ENCODE results near the gene UQCC5.

The UQCC5 gene

GRCh38 chr3:52509753-52510328 lies 26.6 kb upstream of the UQCC5 start:
- no peak overlapping the region for H2BK5ac ChIP-seq (ENCODE audit: low read length)
- no peak overlapping the region for H2BK15ac ChIP-seq (replicated peaks; ENCODE audit: low read depth)
- no peak overlapping the region for H2BK120ac ChIP-seq (ENCODE audit: low read depth, low read length)
- H3K79me2 ChIP-seq (ENCODE audit: control insufficient read depth, insufficient read depth, low read length), result no peaks in the 10 kb centered on the region
- H3K36me3 ChIP-seq (ENCODE audit: control insufficient read depth, insufficient read depth, low read length), result no peaks in the 10 kb centered on the region
- H3K4ac ChIP-seq (ENCODE audit: low read depth, low read length), result no peak overlapping the region
- no peak overlapping the region for H4K8ac ChIP-seq (ENCODE audit: low read depth, low read length)
- H3K56ac ChIP-seq (ENCODE audit: low read length), result no peak overlapping the region
- WGBS (ENCODE audit: extremely low coverage, insufficient coverage, low lambda C conversion rate), result no CpG with 5 or more reads among the region's 12 CpGs
- H3K4me3 ChIP-seq (ENCODE audit: low read length), result no peak overlapping the region
- no peaks in the 10 kb centered on the region for H3K79me1 ChIP-seq (ENCODE audit: low read length)
- no peaks in the 10 kb centered on the region for H3K4me1 ChIP-seq (ENCODE audit: control insufficient read depth, low read depth, low read length)
- no peak overlapping the region for H3K27ac ChIP-seq (ENCODE audit: low read depth, low read length)
- H3K27me3 ChIP-seq (ENCODE audit: insufficient read depth, low read length, poor library complexity), result no peaks in the 10 kb centered on the region
- no peak overlapping the region for H3K23ac ChIP-seq (ENCODE audit: low read length)
- no peak overlapping the region for H3K9ac ChIP-seq (ENCODE audit: low read length)
- H4K5ac ChIP-seq (ENCODE audit: low read length), result no peak overlapping the region
- no peak overlapping the region for H3K4me2 ChIP-seq (ENCODE audit: low read length)
- no peak overlapping the region for H3K18ac ChIP-seq (ENCODE audit: low read length)
- no peak overlapping the region for H2AK5ac ChIP-seq (ENCODE audit: low read length)
- DNase-seq, result no peak

DNA sequence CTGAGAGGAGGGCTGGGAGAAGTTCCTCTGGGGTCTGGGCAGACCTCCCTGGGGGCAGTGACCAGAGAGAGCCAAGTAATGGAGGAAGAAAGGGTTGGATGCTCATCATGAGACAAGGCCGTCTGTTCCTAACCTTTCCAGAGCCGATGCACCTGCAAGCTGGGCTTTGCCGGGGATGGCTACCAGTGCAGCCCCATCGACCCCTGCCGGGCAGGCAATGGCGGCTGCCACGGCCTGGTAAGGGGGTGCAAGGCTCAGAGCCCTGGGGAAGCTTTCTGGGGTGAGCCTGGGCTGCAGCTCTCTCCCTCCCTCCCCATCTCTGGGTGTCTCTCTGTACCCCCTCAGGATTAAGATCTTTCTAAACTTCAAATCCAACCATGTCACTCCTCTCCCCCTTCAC lies 24.9 kb upstream of the UQCC5 start:
- no peak for DNase-seq
- H3K4me1 ChIP-seq (ENCODE audit: control insufficient read depth, low read depth, low read length), result no peaks in the 10 kb centered on the region
- no peak overlapping the region for H2BK120ac ChIP-seq (ENCODE audit: low read depth, low read length)
- no peak overlapping the region for H3K4me2 ChIP-seq (ENCODE audit: low read length)
- no peak overlapping the region for H3K27ac ChIP-seq (ENCODE audit: low read depth, low read length)
- H3K56ac ChIP-seq (ENCODE audit: low read length), result no peak overlapping the region
- no peaks in the 10 kb centered on the region for H3K36me3 ChIP-seq (ENCODE audit: control insufficient read depth, insufficient read depth, low read length)
- no peaks in the 10 kb centered on the region for H3K27me3 ChIP-seq (ENCODE audit: insufficient read depth, low read length, poor library complexity)
- no peak overlapping the region for H3K18ac ChIP-seq (ENCODE audit: low read length)
- H4K8ac ChIP-seq (ENCODE audit: low read depth, low read length), result no peak overlapping the region
- H2BK5ac ChIP-seq (ENCODE audit: low read length), result no peak overlapping the region
- H3K4me3 ChIP-seq (ENCODE audit: low read length), result no peak overlapping the region
- no peak overlapping the region for H4K5ac ChIP-seq (ENCODE audit: low read length)
- H3K23ac ChIP-seq (ENCODE audit: low read length), result no peak overlapping the region
- no peaks in the 10 kb centered on the region for H3K79me1 ChIP-seq (ENCODE audit: low read length)
- WGBS (ENCODE audit: extremely low coverage, insufficient coverage, low lambda C conversion rate), result no CpG with 5 or more reads among the region's 7 CpGs
- H2AK5ac ChIP-seq (ENCODE audit: low read length), result no peak overlapping the region
- no peak overlapping the region for H2BK15ac ChIP-seq (replicated peaks; ENCODE audit: low read depth)
- H3K79me2 ChIP-seq (ENCODE audit: control insufficient read depth, insufficient read depth, low read length), result no peaks in the 10 kb centered on the region
- H3K9ac ChIP-seq (ENCODE audit: low read length), result no peak overlapping the region
- no peak overlapping the region for H3K4ac ChIP-seq (ENCODE audit: low read depth, low read length)

GRCh38 chr3:52512105-52512504 lies 24.3 kb upstream of the UQCC5 start:
- H2BK5ac ChIP-seq (ENCODE audit: low read length), result no peak overlapping the region
- no peaks in the 10 kb centered on the region for H3K27me3 ChIP-seq (ENCODE audit: insufficient read depth, low read length, poor library complexity)
- no peak overlapping the region for H3K4ac ChIP-seq (ENCODE audit: low read depth, low read length)
- DNase-seq, result no peak
- H4K8ac ChIP-seq (ENCODE audit: low read depth, low read length), result no peak overlapping the region
- H3K4me2 ChIP-seq (ENCODE audit: low read length), result no peak overlapping the region
- H2BK15ac ChIP-seq (replicated peaks; ENCODE audit: low read depth), result no peak overlapping the region
- H3K18ac ChIP-seq (ENCODE audit: low read length), result no peak overlapping the region
- H3K79me2 ChIP-seq (ENCODE audit: control insufficient read depth, insufficient read depth, low read length), result no peaks in the 10 kb centered on the region
- H3K27ac ChIP-seq (ENCODE audit: low read depth, low read length), result no peak overlapping the region
- no peak overlapping the region for H2AK5ac ChIP-seq (ENCODE audit: low read length)
- no peaks in the 10 kb centered on the region for H3K79me1 ChIP-seq (ENCODE audit: low read length)
- H3K4me3 ChIP-seq (ENCODE audit: low read length), result no peak overlapping the region
- no CpG with 5 or more reads among the region's 8 CpGs for WGBS (ENCODE audit: extremely low coverage, insufficient coverage, low lambda C conversion rate)
- no peak overlapping the region for H3K56ac ChIP-seq (ENCODE audit: low read length)
- H4K5ac ChIP-seq (ENCODE audit: low read length), result no peak overlapping the region
- H3K9ac ChIP-seq (ENCODE audit: low read length), result no peak overlapping the region
- H3K4me1 ChIP-seq (ENCODE audit: control insufficient read depth, low read depth, low read length), result no peaks in the 10 kb centered on the region
- no peak overlapping the region for H3K23ac ChIP-seq (ENCODE audit: low read length)
- H2BK120ac ChIP-seq (ENCODE audit: low read depth, low read length), result no peak overlapping the region
- no peaks in the 10 kb centered on the region for H3K36me3 ChIP-seq (ENCODE audit: control insufficient read depth, insufficient read depth, low read length)

DNA sequence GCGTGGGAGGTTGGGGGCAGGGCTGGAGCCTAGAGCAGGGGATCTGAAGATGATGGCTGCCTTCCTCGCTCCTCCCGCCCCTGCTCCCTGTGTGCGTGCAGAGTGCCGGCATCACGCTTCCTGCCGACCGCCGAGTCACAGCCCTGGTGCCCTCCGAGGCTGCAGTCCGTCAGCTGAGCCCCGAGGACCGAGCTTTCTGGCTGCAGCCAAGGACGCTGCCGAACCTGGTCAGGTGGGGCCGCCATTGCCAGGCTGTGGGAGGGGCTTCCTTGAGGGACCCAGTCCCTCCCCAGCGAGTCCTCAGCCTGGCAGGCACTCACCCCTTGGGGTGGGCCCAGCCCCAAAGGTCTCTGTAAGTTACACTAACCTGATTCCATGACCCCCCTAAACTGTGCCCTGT lies 23.7 kb upstream of the UQCC5 start:
- no peak for DNase-seq
- no peak overlapping the region for H2BK15ac ChIP-seq (replicated peaks; ENCODE audit: low read depth)

GRCh38 chr3:52513281-52513680 lies 23.1 kb upstream of the UQCC5 start:
- no peak overlapping the region for H2BK5ac ChIP-seq (ENCODE audit: low read length)
- no peaks in the 10 kb centered on the region for H3K79me1 ChIP-seq (ENCODE audit: low read length)
- H2BK15ac ChIP-seq (replicated peaks; ENCODE audit: low read depth), result no peak overlapping the region
- H3K9ac ChIP-seq (ENCODE audit: low read length), result no peak overlapping the region
- DNase-seq, result no peak
- H3K18ac ChIP-seq (ENCODE audit: low read length), result no peak overlapping the region
- H3K4ac ChIP-seq (ENCODE audit: low read depth, low read length), result no peak overlapping the region
- no peaks in the 10 kb centered on the region for H3K27me3 ChIP-seq (ENCODE audit: insufficient read depth, low read length, poor library complexity)
- H4K8ac ChIP-seq (ENCODE audit: low read depth, low read length), result no peak overlapping the region
- H3K27ac ChIP-seq (ENCODE audit: low read depth, low read length), result no peak overlapping the region
- no peaks in the 10 kb centered on the region for H3K79me2 ChIP-seq (ENCODE audit: control insufficient read depth, insufficient read depth, low read length)
- H3K23ac ChIP-seq (ENCODE audit: low read length), result no peak overlapping the region
- H2BK120ac ChIP-seq (ENCODE audit: low read depth, low read length), result no peak overlapping the region
- no peaks in the 10 kb centered on the region for H3K36me3 ChIP-seq (ENCODE audit: control insufficient read depth, insufficient read depth, low read length)
- no peak overlapping the region for H3K4me2 ChIP-seq (ENCODE audit: low read length)
- no peak overlapping the region for H2AK5ac ChIP-seq (ENCODE audit: low read length)
- no peak overlapping the region for H4K5ac ChIP-seq (ENCODE audit: low read length)
- no peak overlapping the region for H3K56ac ChIP-seq (ENCODE audit: low read length)
- H3K4me3 ChIP-seq (ENCODE audit: low read length), result no peak overlapping the region
- H3K4me1 ChIP-seq (ENCODE audit: control insufficient read depth, low read depth, low read length), result no peaks in the 10 kb centered on the region
- WGBS (ENCODE audit: extremely low coverage, insufficient coverage, low lambda C conversion rate), result no CpG with 5 or more reads among the region's 7 CpGs

More for the DNA sequence above, 23.7 kb upstream of the UQCC5 start:
- Histone ChIP-seq H3K79me1 (ENCODE audit: low read length) (no peaks in the 10 kb centered on the region), H3K27ac (ENCODE audit: low read depth, low read length) (no peak overlapping the region), H2AK5ac (ENCODE audit: low read length) (no peak overlapping the region), H4K8ac (ENCODE audit: low read depth, low read length) (no peak overlapping the region), H3K27me3 (ENCODE audit: insufficient read depth, low read length, poor library complexity) (no peaks in the 10 kb centered on the region), H3K18ac (ENCODE audit: low read length) (no peak overlapping the region), H4K5ac (ENCODE audit: low read length) (no peak overlapping the region), H2BK5ac (ENCODE audit: low read length) (no peak overlapping the region), H3K4me2 (ENCODE audit: low read length) (no peak overlapping the region), H3K9ac (ENCODE audit: low read length) (no peak overlapping the region), H3K4me1 (ENCODE audit: control insufficient read depth, low read depth, low read length) (no peaks in the 10 kb centered on the region), H3K79me2 (ENCODE audit: control insufficient read depth, insufficient read depth, low read length) (no peaks in the 10 kb centered on the region), H3K4ac (ENCODE audit: low read depth, low read length) (no peak overlapping the region), H3K4me3 (ENCODE audit: low read length) (no peak overlapping the region), H3K23ac (ENCODE audit: low read length) (no peak overlapping the region), H3K36me3 (ENCODE audit: control insufficient read depth, insufficient read depth, low read length) (no peaks in the 10 kb centered on the region), H3K56ac (ENCODE audit: low read length) (no peak overlapping the region), H2BK120ac (ENCODE audit: low read depth, low read length) (no peak overlapping the region)
- no CpG with 5 or more reads among the region's 17 CpGs for WGBS (ENCODE audit: extremely low coverage, insufficient coverage, low lambda C conversion rate)

- Histone ChIP-seq H3K4ac (ENCODE audit: low read depth, low read length) (no peak overlapping the region), H2BK15ac (replicated peaks; ENCODE audit: low read depth) (no peak overlapping the region), H3K23ac (ENCODE audit: low read length) (no peak overlapping the region), H4K8ac (ENCODE audit: low read depth, low read length) (no peak overlapping the region), H3K4me2 (ENCODE audit: low read length) (no peak overlapping the region), H2BK120ac (ENCODE audit: low read depth, low read length) (no peak overlapping the region), H3K56ac (ENCODE audit: low read length) (no peak overlapping the region), H2AK5ac (ENCODE audit: low read length) (no peak overlapping the region), H3K36me3 (ENCODE audit: control insufficient read depth, insufficient read depth, low read length) (no peaks in the 10 kb centered on the region), H3K4me1 (ENCODE audit: control insufficient read depth, low read depth, low read length) (peaks cover 2% of the 10 kb centered on the region), H3K18ac (ENCODE audit: low read length) (no peak overlapping the region), H4K5ac (ENCODE audit: low read length) (no peak overlapping the region), H3K27me3 (ENCODE audit: insufficient read depth, low read length, poor library complexity) (no peaks in the 10 kb centered on the region), H3K4me3 (ENCODE audit: low read length) (no peak overlapping the region), H2BK5ac (ENCODE audit: low read length) (no peak overlapping the region), H3K27ac (ENCODE audit: low read depth, low read length) (no peak overlapping the region), H3K79me2 (ENCODE audit: control insufficient read depth, insufficient read depth, low read length) (no peaks in the 10 kb centered on the region), H3K79me1 (ENCODE audit: low read length) (no peaks in the 10 kb centered on the region), H3K9ac (ENCODE audit: low read length) (no peak overlapping the region)
- DNase-seq, result no peak
- WGBS (ENCODE audit: extremely low coverage, insufficient coverage, low lambda C conversion rate), result no CpG with 5 or more reads among the region's 11 CpGs
Measured at GRCh38 chr3:52514576-52514975, 21.8 kb upstream of the UQCC5 start.
